GM19193 (cell line): Measurements from ENCODE around the gene HIVEP1.

Source experiments
- POLR2A ChIP-seq: IDR thresholded peaks from 4 replicates; pipeline ENCODE4 v1.6.1; 2011; ENCODE audit not compliant: insufficient read depth, insufficient read length; ENCODE audit errors: extremely low read depth

The HIVEP1 gene

GRCh38 chr6:12008366-12009179 is 3.5 kb upstream of the HIVEP1 start:
- peak; percentile 89 for TF ChIP-seq POLR2A

DNA sequence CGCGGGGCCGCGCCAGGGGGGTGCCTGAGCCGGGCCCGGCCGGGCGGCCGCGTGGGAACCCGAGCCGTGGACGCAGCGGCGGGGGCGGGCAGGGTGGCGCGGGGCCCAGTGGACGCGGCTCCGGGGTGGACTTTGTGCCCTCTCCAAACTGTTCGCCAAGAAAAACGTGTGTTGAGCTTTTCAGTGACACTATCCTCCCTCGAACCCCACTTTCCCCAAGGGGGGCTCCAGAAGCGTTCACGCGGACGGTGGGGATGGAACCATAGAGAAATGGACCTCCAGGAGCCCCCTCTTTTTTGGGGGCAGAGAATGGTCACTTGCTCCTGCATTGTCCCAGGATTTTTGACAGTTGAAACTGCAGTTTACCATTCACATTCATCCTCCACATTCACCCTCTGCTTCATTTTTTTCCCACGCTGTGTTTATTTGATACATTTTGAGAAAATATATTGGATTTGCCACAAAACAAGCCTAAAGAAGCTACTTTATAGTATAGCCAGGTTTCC is 2.9 kb upstream of the HIVEP1 start:
- peak; percentile 32 for TF ChIP-seq POLR2A

DNA sequence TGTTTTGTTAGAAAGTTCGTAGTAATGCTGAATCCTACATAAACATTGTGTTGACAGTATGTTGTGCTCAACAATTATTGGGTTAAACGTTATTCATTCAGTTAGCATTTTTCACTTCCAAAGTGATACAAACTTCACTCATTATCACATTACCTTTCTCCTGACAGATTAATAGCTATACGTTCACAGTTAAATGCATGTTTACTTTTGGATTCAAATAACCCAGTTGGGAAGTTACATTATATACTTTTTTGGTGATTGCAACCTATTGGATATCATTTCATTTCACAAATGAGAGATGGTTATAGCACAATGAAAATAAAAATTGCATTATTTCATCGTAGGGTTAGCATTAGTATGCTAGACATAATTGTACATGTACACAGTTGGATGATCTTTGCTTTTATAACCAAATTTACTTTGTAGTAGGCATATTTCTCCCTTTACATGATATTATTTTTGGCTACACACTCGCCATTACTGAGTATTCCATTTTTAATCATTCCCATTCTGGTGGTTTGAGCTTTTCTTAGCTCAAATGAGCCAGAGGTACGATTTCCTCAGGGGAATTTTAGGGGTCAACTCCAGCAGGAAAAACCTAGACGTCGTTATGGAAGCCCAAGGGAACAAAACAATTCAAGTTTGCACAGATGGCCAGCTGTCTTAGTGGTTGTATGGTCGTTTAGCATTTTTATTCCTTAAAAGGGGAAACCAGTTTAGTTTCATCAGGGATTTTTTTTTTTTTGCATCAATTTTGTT is 2.1 kb upstream of the HIVEP1 start:
- no peak for TF ChIP-seq POLR2A

GRCh38 chr6:12010635-12011275 is 1.4 kb upstream of the HIVEP1 start:
- peak; percentile 78 for TF ChIP-seq POLR2A

- peak; percentile 38 for TF ChIP-seq POLR2A
Measured at GRCh38 chr6:12011276-12012037, 655 bp upstream of the HIVEP1 start.

DNA sequence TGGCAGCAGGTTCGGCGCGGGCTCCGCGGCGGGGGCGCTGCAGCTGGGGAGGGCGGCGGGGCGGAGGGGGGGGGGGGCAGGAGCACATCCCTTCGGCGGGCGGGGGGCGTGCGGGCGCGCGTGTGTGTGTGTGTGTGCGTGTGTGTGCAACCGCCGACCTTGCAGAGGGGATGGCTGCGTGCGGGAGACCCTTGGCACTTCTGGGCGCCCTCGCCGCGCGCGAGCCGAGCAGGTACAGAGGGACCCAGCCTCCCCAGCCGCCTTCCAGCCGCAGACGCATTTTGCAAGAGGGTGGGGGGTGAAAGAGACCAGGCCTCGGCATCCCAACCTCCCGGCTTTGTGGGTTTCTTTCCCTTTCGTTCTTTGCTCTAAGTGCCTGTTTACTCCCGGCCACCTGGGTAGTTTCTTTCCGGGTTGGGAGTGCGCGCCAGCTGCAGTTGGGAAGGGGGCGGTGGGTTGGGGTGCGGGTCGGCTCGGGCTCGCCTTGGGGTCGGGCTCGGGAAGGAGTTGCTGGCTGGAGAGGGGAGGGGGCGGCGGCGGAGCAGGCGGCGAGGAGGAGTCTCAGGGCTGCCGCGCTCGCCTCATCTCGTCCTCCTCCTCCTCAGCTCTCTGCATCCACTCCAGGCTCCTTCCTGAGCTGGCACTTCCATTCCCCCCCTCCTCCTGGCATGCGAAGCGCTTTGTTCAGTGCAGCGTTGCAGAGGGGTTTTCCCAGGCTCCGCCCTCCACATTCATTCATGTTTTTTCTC is 620 bp downstream of the HIVEP1 start:
- peak; percentile 86 for TF ChIP-seq POLR2A

DNA sequence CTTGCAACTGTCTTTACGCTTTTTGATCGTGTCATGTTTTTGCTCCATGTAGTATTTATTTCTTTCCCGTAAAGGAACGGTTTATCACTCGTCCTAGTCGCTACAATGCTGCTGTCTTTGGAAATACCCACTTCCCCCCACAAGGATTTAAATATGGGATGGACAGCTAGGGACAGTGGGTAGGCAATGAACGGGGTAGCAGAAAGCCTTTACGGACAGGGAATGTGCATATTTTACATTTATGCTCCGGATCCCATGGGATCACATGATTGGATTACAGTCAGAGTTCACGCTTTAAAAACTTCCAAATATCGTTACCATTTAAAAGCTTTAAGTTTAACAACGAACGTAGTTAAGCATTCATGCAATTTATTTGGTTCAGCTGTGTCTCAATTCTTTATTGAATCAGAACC is 1.2 kb downstream of the HIVEP1 start:
- TF ChIP-seq POLR2A: no peak

DNA sequence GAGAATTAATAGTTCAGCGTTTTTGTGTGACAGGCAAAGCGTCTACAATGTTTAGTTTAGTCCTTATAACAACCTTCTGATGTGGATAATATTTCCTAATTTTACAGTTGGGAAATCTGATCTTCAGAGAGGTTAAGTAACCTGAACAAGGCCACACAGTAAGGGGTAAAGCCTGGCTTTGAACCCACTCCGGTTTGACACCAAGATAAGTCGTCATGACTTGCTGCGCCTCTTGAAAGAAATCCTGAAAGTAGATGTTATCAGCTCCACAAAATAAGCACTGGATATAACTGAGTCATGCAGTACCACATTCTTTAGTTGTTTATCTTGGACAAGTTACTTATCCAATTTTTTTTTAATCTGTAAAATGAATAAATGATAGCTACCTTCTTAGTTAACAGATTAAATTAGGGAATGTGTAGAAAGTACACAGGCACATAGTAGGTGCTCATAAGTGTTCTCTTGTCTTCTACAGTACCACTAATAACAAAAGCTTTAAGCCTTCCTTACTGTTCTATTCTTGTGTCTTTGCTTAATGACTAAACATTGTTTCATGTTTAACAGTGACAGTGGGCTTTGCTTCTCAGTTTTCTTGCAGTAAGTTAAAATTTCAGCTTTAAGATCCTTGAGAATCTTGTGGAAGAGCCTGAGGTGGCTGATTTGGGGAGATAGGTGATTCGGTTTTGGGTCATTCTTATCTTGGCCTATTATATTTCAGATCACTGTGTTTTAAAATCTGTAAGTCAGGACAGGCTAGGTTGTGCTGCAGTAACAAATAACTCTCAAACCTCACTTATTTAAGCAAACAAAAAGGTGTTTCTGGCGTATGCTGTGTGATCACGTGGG is 2.1 kb downstream of the HIVEP1 start:
- no peak for TF ChIP-seq POLR2A

DNA sequence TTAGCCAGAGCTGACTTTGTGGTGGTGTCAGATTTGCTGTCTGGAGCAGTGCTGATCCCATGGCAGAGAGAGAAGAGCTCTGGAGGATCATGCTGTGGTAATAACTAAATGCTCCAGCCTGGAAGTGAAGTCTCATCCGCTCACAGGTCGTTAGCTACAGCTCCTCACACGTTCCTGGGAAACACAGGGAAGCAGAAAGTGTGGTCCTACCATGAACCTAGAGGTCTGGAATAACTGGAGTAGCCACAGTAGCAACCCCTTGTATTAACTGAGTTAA is 2.7 kb downstream of the HIVEP1 start:
- no peak for TF ChIP-seq POLR2A

DNA sequence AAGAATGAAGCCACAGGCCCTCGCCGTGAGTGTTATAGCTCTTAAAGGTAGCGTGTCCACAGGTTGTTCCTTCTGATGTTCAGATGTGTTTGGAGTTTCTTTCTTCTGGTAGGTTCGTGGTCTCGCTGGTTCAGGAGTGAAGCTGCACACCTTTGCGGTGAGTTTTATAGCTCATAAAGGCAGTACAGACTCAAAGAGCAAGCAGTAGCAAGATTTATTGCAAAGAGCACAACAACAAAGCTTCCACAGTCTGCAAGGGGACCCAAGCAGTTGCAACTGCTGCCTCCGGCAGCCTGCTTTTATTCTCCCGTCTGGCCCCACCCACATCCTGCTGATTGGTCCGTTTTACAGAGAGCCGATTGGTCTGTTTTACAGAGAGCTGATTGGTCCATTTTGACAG is 5.2 kb downstream of the HIVEP1 start:
- TF ChIP-seq POLR2A: no peak

DNA sequence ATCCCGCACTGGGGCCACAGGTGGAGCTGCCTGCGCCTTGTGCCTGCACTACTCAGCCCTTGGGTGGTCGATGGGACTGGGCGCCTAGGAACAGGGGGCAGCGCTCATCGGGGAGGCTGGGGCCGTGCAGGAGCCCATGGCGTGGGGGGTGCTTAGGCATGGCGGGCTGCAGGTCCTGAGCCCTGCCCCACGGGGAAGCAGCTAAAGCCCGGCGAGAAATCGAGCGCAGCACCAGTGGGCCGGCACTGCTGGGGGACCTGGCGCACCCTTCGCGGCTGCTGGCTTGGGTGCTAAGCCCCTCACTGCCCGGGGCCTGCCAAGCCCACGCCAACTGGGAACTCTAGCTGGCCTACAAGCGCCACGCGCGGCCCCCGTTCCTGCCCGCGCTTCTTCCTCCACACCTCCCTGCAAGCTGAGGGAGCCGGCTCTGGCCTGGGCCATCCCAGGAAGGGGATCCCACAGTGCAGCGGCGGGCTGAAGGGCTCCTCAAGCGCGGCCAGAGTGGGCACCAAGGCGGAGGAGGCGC is 5.8 kb downstream of the HIVEP1 start:
- peak; percentile 15 for TF ChIP-seq POLR2A

GRCh38 chr6:12020187-12020791 is 8.2 kb downstream of the HIVEP1 start:
- no peak for TF ChIP-seq POLR2A

DNA sequence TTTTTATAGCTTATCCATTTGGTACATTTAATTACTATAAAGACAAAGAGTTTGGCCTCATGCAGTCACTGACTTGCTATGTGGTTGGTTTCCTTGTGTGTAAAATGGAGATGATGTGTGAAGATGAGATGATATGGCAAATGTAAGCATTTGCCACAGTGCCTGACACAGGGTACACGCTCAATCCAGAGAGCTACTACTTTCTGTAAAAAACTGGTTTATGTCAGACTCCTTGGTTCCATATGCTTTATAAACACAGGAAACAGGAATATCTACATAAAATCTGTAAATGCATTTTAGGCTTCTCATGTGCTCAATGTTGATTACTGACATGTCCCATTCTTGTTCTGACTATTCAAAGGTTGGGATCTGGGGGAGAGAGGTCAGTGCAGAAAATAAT is 10.4 kb downstream of the HIVEP1 start:
- TF ChIP-seq POLR2A: no peak

- TF ChIP-seq POLR2A: no peak
Measured at GRCh38 chr6:12022953-12023388, 10.9 kb downstream of the HIVEP1 start.
